Mucosa of descending colon (tissue), 3 donors: ENCODE data around the gene SPDYE5. TPM values are rescaled to one million over a fixed set of nuclear protein-coding genes. Genes with fewer than 3 reads are reported as not detected.
A peak's percentile ranks its signal among the peaks of the same experiment; 100 is the strongest.

Source experiments
- ATAC-seq: fragments of 200-7000 bp; cut with Tn5 transposase; one replicate; pipeline ENCODE4 v1.9.1; 2020; ENCODE audit warnings: mild to moderate bottlenecking, moderate library complexity
- DNase-seq, 3 donors: peaks; one replicate each; pipeline ENCODE4 v3.0.0-alpha.2; 2020
- H3K36me3 ChIP-seq: fragments of 200-600 bp; one replicate; pipeline ENCODE4 v1.8.0; 2021; ENCODE audit warnings: low read depth, mild to moderate bottlenecking
- H3K4me1 ChIP-seq: fragments of 200-600 bp; one replicate; pipeline ENCODE4 v1.8.0; 2021; ENCODE audit warnings: low read depth, mild to moderate bottlenecking
- H3K4me3 ChIP-seq: fragments of 200-600 bp; one replicate; pipeline ENCODE4 v1.8.0; 2021; ENCODE audit warnings: mild to moderate bottlenecking
- H3K9me3 ChIP-seq: fragments of 200-600 bp; one replicate; pipeline ENCODE4 v1.8.0; 2021; ENCODE audit warnings: mild to moderate bottlenecking
- CTCF ChIP-seq: fragments of 200-600 bp; IDR thresholded peaks from one replicate; pipeline ENCODE4 v1.8.0; 2022; ENCODE audit warnings: antibody characterized with exemption, mild to moderate bottlenecking
- intact Hi-C, 2 donors: fragments of 100-400 bp; cut with DNase I in 1 of 2; cut with micrococcal nuclease in 1 of 2; formaldehyde crosslinking; loops; one replicate each; pipeline versions ENCODE4 v1.11.0 to v1.11.1; 2022; cut with DNase I, micrococcal nuclease
- total RNA-seq, 3 donors: library from RNA; stranded (reverse); fragmentation: NEBNext Ultra II Directional in 2 of 3; extraction: Animal tissue kit (Norgen Biotek cat#: 25700) in 2 of 3; gene quantifications; one replicate each; pipeline versions ENCODE4 v1.2.1 to v1.2.4, GENCODE V29; 2021 to 2023
- donor health status: DM: no; HTN: no; CAD: no; lungs with moderate emphysema.
- donor health status: DM: no; HTN: no; CAD: no.
- donor health status: DM: no; HTN: yes; CAD: no.

The SPDYE5 gene
- total RNA-seq, 3 donors from 2014 or later: 0.17 to 0.38 TPM; not detected in 1

DNA sequence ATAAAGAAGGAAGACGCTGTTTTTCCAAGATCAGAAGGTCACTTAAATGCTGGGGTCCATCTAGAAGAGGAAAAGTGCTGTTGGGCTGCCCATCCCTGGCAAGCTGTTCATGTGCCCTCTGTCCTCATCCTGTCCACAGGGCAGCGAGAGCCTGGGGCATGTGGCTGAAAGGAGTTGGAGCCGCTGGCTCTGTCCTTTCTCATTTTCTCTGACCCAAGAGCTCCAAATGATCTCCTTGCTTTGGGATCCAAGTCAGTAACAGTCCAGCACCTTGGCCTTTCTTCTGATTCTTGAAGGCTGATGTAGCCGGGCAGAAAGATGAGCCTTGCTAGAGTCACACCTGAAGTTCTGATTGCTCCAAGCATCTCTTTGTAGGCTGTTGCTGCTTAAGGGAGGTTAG lies 44.4 kb downstream of the SPDYE5 start:
- DNase-seq (no peak), ATAC-seq (no peak)
- no peak overlapping the region for H3K4me3 ChIP-seq
- TF ChIP-seq CTCF: no peak
- no peaks in the 10 kb centered on the region for H3K4me1 ChIP-seq
- intact Hi-C loops: loop anchor here in 1 of 2 donors (10.0 kb wide), 1 partner anchor 108 kb away; no protein-coding TSS in a partner anchor
- no peaks in the 10 kb centered on the region for H3K36me3 ChIP-seq
- no peaks in the 10 kb centered on the region for H3K9me3 ChIP-seq

GRCh38 chr7:75536940-75537538 lies 44.9 kb downstream of the SPDYE5 start:
- Histone ChIP-seq H3K4me1 (no peaks in the 10 kb centered on the region), H3K4me3 (no peak overlapping the region), H3K9me3 (no peaks in the 10 kb centered on the region), H3K36me3 (no peaks in the 10 kb centered on the region)
- ATAC-seq (no peak), DNase-seq (no peak)
- intact Hi-C loops: loop anchor here in 1 of 2 donors (10.0 kb wide), 1 partner anchor 108 kb away; no protein-coding TSS in a partner anchor
- TF ChIP-seq CTCF: no peak

GRCh38 chr7:75537731-75538130 lies 45.6 kb downstream of the SPDYE5 start:
- ATAC-seq (no peak), DNase-seq (no peak)
- intact Hi-C loops: loop anchor here in 1 of 2 donors (10.0 kb wide), 1 partner anchor 107 kb away; no protein-coding TSS in a partner anchor
- no peaks in the 10 kb centered on the region for H3K4me1 ChIP-seq
- no peak overlapping the region for H3K4me3 ChIP-seq
- TF ChIP-seq CTCF: no peak
- H3K36me3 ChIP-seq: no peaks in the 10 kb centered on the region
- no peaks in the 10 kb centered on the region for H3K9me3 ChIP-seq

- TF ChIP-seq CTCF: no peak
- DNase-seq: no peak
- peak; percentile 40 for ATAC-seq
- Histone ChIP-seq H3K36me3 (no peaks in the 10 kb centered on the region), H3K9me3 (no peaks in the 10 kb centered on the region), H3K4me3 (no peak overlapping the region), H3K4me1 (no peaks in the 10 kb centered on the region)
- intact Hi-C loops: no loop called here
Observed at GRCh38 chr7:75546237-75547015, 54.3 kb downstream of the SPDYE5 start.

Other genes with a start within 250 kb of the SPDYE5 start
- 1 to 10 TPM; 3.2 to 5.7 (median 4.3) TPM for gene TRIM73, start 96.7 kb upstream of the SPDYE5 start, total RNA-seq
- gene POM121C, start 6.0 kb upstream of the SPDYE5 start, total RNA-seq: 10 to 100 TPM; 29.2 to 43.7 (median 34.4) TPM
- gene HIP1, start 246.6 kb downstream of the SPDYE5 start, total RNA-seq: 10 to 100 TPM in 1 of 3 donors, 1 to 10 TPM in 2; 5.7 to 14.2 (median 6.7) TPM